Measurements from ENCODE around the gene GPR42.

DNA sequence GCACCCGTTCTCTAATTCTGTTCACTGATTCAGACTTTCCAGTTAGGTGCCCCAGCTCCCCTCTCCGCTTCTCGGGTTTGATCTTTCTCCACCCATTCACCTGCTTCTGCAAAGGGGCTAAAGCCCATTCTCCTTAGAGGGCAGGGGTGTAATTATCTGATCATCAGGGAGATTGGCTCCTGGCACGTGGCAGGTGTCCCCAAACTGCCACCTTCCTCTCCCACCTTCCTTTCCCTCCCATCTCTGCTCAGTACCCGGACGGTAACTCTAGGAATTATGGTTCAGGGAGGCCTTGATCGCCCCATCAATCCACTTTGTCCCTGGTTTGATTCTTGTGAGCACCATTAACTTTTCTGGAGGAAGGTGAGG is 23.0 kb upstream of the GPR42 start:
- TF ChIP-seq EZH2phosphoT487 (IDR thresholded peaks at IDR 0.05; ENCODE audit: borderline replicate concordance) = no peak
- TF ChIP-seq, protein P1, sequence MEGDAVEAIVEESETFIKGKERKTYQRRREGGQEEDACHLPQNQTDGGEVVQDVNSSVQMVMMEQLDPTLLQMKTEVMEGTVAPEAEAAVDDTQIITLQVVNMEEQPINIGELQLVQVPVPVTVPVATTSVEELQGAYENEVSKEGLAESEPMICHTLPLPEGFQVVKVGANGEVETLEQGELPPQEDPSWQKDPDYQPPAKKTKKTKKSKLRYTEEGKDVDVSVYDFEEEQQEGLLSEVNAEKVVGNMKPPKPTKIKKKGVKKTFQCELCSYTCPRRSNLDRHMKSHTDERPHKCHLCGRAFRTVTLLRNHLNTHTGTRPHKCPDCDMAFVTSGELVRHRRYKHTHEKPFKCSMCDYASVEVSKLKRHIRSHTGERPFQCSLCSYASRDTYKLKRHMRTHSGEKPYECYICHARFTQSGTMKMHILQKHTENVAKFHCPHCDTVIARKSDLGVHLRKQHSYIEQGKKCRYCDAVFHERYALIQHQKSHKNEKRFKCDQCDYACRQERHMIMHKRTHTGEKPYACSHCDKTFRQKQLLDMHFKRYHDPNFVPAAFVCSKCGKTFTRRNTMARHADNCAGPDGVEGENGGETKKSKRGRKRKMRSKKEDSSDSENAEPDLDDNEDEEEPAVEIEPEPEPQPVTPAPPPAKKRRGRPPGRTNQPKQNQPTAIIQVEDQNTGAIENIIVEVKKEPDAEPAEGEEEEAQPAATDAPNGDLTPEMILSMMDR (conservative IDR thresholded peaks at IDR 0.05; ENCODE audit: low read length) = no peak

Measured in Loucy (cell line).